HCT116 (cell line): ENCODE results near the gene ABCC1. TPM values are rescaled to one million over a fixed set of nuclear protein-coding genes. Genes with fewer than 3 reads are reported as not detected.

Source experiments
- ATAC-seq: fragments of 200-7000 bp; cut with Tn5 transposase; 2 replicates; pipeline ENCODE4 v1.9.1; 2020; ENCODE audit warnings: mild to moderate bottlenecking, moderate library complexity
- BruUV-seq: library from RNA; stranded (reverse); fragments of 400-500 nt; replicated peaks from 2 replicates; lab custom pipeline; 2021; lab: Mats Ljungman, UMichigan
- CTCF ChIA-PET: fragments of 300-600 bp; sonication (Branson Sonifier 250); formaldehyde crosslinking; loops from one replicate; lab custom pipeline; 2021; ENCODE audit warnings: antibody characterized with exemption; lab: Charles Lee
- POLR2A ChIA-PET: fragments of 300-600, 350-600 bp; sonication (Branson Sonifier 250); formaldehyde crosslinking; loops from one replicate; lab custom pipeline; 2021; ENCODE audit warnings: antibody characterized with exemption; lab: Charles Lee
- RAD21 ChIA-PET, 2 experiments: fragments of 300-600 bp; sonication (Branson Sonifier 250); formaldehyde crosslinking; loops; one replicate each; lab custom pipeline; 2023; ENCODE audit warnings: low total read pairs in 2 of 2; ENCODE audit not compliant: uncharacterized antibody in 2 of 2, unreplicated experiment in 2 of 2, low non-redundant PET in 1 of 2; lab: Charles Lee
- DNase-seq: peaks from one replicate; pipeline ENCODE4 v3.0.0-alpha.2; 2010; ENCODE audit warnings: low read depth, low spot score
- H2AFZ ChIP-seq: fragments of 200-600 bp; shearing (Covaris generic), sonication (generic); 2 replicates; pipeline ENCODE4 v1.6.1; 2017; ENCODE audit warnings: low read depth, mixed run types, mixed read lengths, antibody characterized with exemption, low read length; ENCODE audit not compliant: poor library complexity, severe bottlenecking
- H3K27ac ChIP-seq: 2 replicates; pipeline ENCODE4 v1.5.1; 2012; ENCODE audit warnings: low read depth, low read length
- H3K27me3 ChIP-seq: fragments of 200-600 bp; sonication (generic); 2 replicates; pipeline ENCODE4 v1.6.1; 2016; ENCODE audit warnings: mixed run types, low read length, mixed read lengths; ENCODE audit not compliant: insufficient read depth
- H3K36me3 ChIP-seq, 2 experiments: fragments of 200-500 bp in 1 of 2; fragments of 200-600 bp in 1 of 2; sonication (Bioruptor generic) in 1 of 2; sonication (generic) in 1 of 2; 2 replicates each; pipeline versions ENCODE4 v1.5.1 to v1.6.1; 2014 to 2016; ENCODE audit warnings: low read length in 2 of 2, inconsistent platforms in 1 of 2, mixed read lengths in 1 of 2, mixed run types in 1 of 2; ENCODE audit not compliant: insufficient read depth in 2 of 2, control insufficient read depth in 1 of 2
- H3K4me1 ChIP-seq, 2 experiments: fragments of 200-600 bp in 1 of 2; sonication (generic) in 1 of 2; 2 replicates each; pipeline versions ENCODE4 v1.5.1 to v1.6.1; 2012 to 2017; ENCODE audit warnings: low read length in 2 of 2, inconsistent platforms in 1 of 2, mild to moderate bottlenecking in 1 of 2, mixed read lengths in 1 of 2, mixed run types in 1 of 2, moderate library complexity in 1 of 2; ENCODE audit not compliant: insufficient read depth in 2 of 2, control insufficient read depth in 1 of 2
- H3K4me2 ChIP-seq: fragments of 200-600 bp; sonication (generic); 2 replicates; pipeline ENCODE4 v1.6.1; 2017; ENCODE audit warnings: mixed run types, low read length, mixed read lengths
- H3K4me3 ChIP-seq, 2 experiments: fragments of 200-600 bp in 1 of 2; sonication (generic) in 1 of 2; replicated peaks in 1 of 2; 2 replicates each; pipeline ENCODE4 v1.5.1; 2011 to 2016; ENCODE audit warnings: low read length in 2 of 2, control low read depth in 1 of 2, low read depth in 1 of 2, mild to moderate bottlenecking in 1 of 2, mixed read lengths in 1 of 2, mixed run types in 1 of 2
- H3K79me2 ChIP-seq: fragments of 200-600 bp; sonication (generic); 2 replicates; pipeline ENCODE4 v1.6.1; 2017; ENCODE audit warnings: mild to moderate bottlenecking, mixed run types, low read length, moderate library complexity, mixed read lengths; ENCODE audit not compliant: insufficient read depth
- H3K9ac ChIP-seq: fragments of 200-600 bp; sonication (generic); 2 replicates; pipeline ENCODE4 v1.6.1; 2016; ENCODE audit warnings: low read length, mixed read lengths
- H3K9me2 ChIP-seq: fragments of 200-600 bp; sonication (generic), shearing (Covaris generic); 2 replicates; pipeline ENCODE4 v1.6.1; 2017; ENCODE audit warnings: mixed run types, mild to moderate bottlenecking, moderate library complexity; ENCODE audit not compliant: insufficient read depth
- H3K9me3 ChIP-seq, 2 experiments: fragments of 200-500 bp in 1 of 2; fragments of 200-600 bp in 1 of 2; sonication (Bioruptor generic) in 1 of 2; sonication (generic) in 1 of 2; 2 replicates each; pipeline ENCODE4 v1.6.1; 2014 to 2017; ENCODE audit warnings: low read length in 2 of 2, mixed read lengths in 2 of 2, inconsistent platforms in 1 of 2, low read depth in 1 of 2, mild to moderate bottlenecking in 1 of 2, mixed run types in 1 of 2, moderate library complexity in 1 of 2; ENCODE audit not compliant: control insufficient read depth in 1 of 2, insufficient read depth in 1 of 2
- H4K20me1 ChIP-seq: fragments of 200-600 bp; sonication (generic), shearing (Covaris generic); 2 replicates; pipeline ENCODE4 v1.6.1; 2017; ENCODE audit warnings: mixed run types, mild to moderate bottlenecking, moderate library complexity; ENCODE audit not compliant: insufficient read depth
- CEBPB ChIP-seq: IDR thresholded peaks from 2 replicates; pipeline ENCODE4 v1.6.1; 2012; ENCODE audit warnings: low read depth
- ELF1 ChIP-seq: IDR thresholded peaks from 2 replicates; pipeline ENCODE4 v1.6.1; 2012; ENCODE audit warnings: low read depth, borderline replicate concordance
- EZH2 ChIP-seq: fragments of 200-600 bp; sonication (generic); IDR thresholded peaks from 2 replicates; pipeline ENCODE4 v1.6.1; 2017; ENCODE audit warnings: antibody characterized with exemption, mixed run types
- FOSL1 ChIP-seq: IDR thresholded peaks from 2 replicates; pipeline ENCODE4 v1.6.1; 2012; ENCODE audit warnings: low read depth
- JUND ChIP-seq: IDR thresholded peaks from 2 replicates; pipeline ENCODE4 v1.6.1; 2012
- RAD21 ChIP-seq: IDR thresholded peaks from 2 replicates; pipeline ENCODE4 v1.6.1; 2012; ENCODE audit warnings: low read depth, mild to moderate bottlenecking
- SIN3A ChIP-seq: IDR thresholded peaks from 2 replicates; pipeline ENCODE4 v1.6.1; 2012; ENCODE audit warnings: low read depth
- SP1 ChIP-seq: IDR thresholded peaks from 2 replicates; pipeline ENCODE4 v1.6.1; 2012; ENCODE audit warnings: low read depth
- SRF ChIP-seq: IDR thresholded peaks from 2 replicates; pipeline ENCODE4 v1.6.1; 2012; ENCODE audit warnings: low read depth
- TCF7L2 ChIP-seq: IDR thresholded peaks from 2 replicates; pipeline ENCODE4 v1.7.0; 2011; ENCODE audit warnings: borderline replicate concordance, inconsistent platforms; ENCODE audit not compliant: insufficient read depth, insufficient read length; ENCODE audit errors: extremely low read depth
- ZNF274 ChIP-seq: fragments of 200-500 bp; sonication (Bioruptor generic); IDR thresholded peaks from 2 replicates; pipeline ENCODE4 v1.6.1; 2014; ENCODE audit warnings: mild to moderate bottlenecking, low read depth, low read length, inconsistent platforms
- intact Hi-C: fragments of 100-400 bp; cut with micrococcal nuclease; formaldehyde crosslinking; loops from 2 replicates; pipeline ENCODE4 v1.10.0; 2022
- total RNA-seq: library from RNA; stranded (reverse); gene quantifications from one replicate; pipeline ENCODE4 v1.2.1, GENCODE V29; 2021; ENCODE audit not compliant: unreplicated experiment
- TF ChIP-seq, protein P1 (sequence below): IDR thresholded peaks from 2 replicates; pipeline ENCODE4 v1.6.1; 2012; ENCODE audit warnings: low read depth
- TF ChIP-seq, protein P2 (sequence below): IDR thresholded peaks from 2 replicates; pipeline ENCODE4 v1.6.1; 2012
- TF ChIP-seq, protein P3 (sequence below), 3 experiments: fragments of 200-600 bp in 1 of 3; sonication (generic) in 1 of 3; IDR thresholded peaks in 2 of 3; conservative IDR thresholded peaks in 1 of 3; 2 replicates each; pipeline ENCODE4 v1.5.1; 2012 to 2017; ENCODE audit warnings: low read depth in 2 of 3, low read length in 2 of 3, antibody characterized with exemption in 1 of 3, borderline replicate concordance in 1 of 3, control low read depth in 1 of 3, mild to moderate bottlenecking in 1 of 3, mixed read lengths in 1 of 3, mixed run types in 1 of 3, moderate library complexity in 1 of 3; ENCODE audit not compliant: insufficient read depth in 1 of 3

The ABCC1 gene
- total RNA-seq, 1 experiment from 2014 or later: 61.9 TPM

GRCh38 chr16:16162591-16162990 is 213.2 kb downstream of the ABCC1 start:
- no peak overlapping the region for H3K9ac ChIP-seq
- H3K79me2 ChIP-seq: no peaks in the 10 kb centered on the region
- ChIA-PET POLR2A (no interaction called here), CTCF (no interaction called here), RAD21 (no interaction called here)
- no peak for ATAC-seq
- no peak overlapping the region for H3K4me3 ChIP-seq
- no peak overlapping the region for H3K4me2 ChIP-seq
- no peaks in the 10 kb centered on the region for H3K9me3 ChIP-seq
- intact Hi-C loops: no loop called here
- no peaks in the 10 kb centered on the region for H3K27me3 ChIP-seq
- no peaks in the 10 kb centered on the region for H3K36me3 ChIP-seq
- no TSS peak for BruUV-seq
- no peak overlapping the region for H3K27ac ChIP-seq
- no peak overlapping the region for H2AFZ ChIP-seq
- no peak for DNase-seq
- TF ChIP-seq SIN3A: no peak
- TF ChIP-seq ELF1: no peak
- no peak for TF ChIP-seq CEBPB
- H3K9me2 ChIP-seq: no peaks in the 10 kb centered on the region
- no peaks in the 10 kb centered on the region for H3K4me1 ChIP-seq
- H4K20me1 ChIP-seq: no peaks in the 10 kb centered on the region

DNA sequence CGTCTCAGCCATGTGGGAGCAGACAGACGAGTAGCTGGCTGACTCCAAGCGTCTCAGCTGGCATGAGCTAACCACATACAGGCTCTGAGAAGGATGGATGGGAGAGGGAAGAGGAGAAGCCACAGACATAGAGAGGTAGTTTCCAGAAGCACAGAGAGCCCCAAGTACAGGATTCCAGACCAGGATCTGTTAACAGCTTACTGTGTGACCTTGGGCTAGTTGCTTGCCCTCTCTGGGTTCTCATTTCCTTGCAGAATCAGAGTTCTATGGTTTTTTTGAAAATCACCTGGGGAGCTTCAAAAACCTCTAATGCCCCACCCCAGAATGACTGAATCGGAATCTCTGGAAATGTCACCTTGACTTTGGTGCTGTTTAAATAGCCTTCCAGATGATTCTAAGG is 213.7 kb downstream of the ABCC1 start:
- H4K20me1 ChIP-seq: no peaks in the 10 kb centered on the region
- BruUV-seq: no TSS peak
- intact Hi-C loops: no loop called here
- no peak overlapping the region for H3K27ac ChIP-seq
- no peaks in the 10 kb centered on the region for H3K9me3 ChIP-seq
- H3K4me3 ChIP-seq: no peak overlapping the region
- ChIA-PET CTCF (no interaction called here), POLR2A (no interaction called here), RAD21 (no interaction called here)
- H3K79me2 ChIP-seq: no peaks in the 10 kb centered on the region
- H3K4me2 ChIP-seq: no peak overlapping the region
- no peak overlapping the region for H2AFZ ChIP-seq
- no peaks in the 10 kb centered on the region for H3K36me3 ChIP-seq
- no peak overlapping the region for H3K9ac ChIP-seq
- H3K27me3 ChIP-seq: no peaks in the 10 kb centered on the region
- no peaks in the 10 kb centered on the region for H3K9me2 ChIP-seq
- no peaks in the 10 kb centered on the region for H3K4me1 ChIP-seq
- DNase-seq: no peak
- ATAC-seq: no peak
- no peak for TF ChIP-seq JUND
- no peak for TF ChIP-seq ELF1
- TF ChIP-seq SP1: no peak
- TF ChIP-seq, protein P1, sequence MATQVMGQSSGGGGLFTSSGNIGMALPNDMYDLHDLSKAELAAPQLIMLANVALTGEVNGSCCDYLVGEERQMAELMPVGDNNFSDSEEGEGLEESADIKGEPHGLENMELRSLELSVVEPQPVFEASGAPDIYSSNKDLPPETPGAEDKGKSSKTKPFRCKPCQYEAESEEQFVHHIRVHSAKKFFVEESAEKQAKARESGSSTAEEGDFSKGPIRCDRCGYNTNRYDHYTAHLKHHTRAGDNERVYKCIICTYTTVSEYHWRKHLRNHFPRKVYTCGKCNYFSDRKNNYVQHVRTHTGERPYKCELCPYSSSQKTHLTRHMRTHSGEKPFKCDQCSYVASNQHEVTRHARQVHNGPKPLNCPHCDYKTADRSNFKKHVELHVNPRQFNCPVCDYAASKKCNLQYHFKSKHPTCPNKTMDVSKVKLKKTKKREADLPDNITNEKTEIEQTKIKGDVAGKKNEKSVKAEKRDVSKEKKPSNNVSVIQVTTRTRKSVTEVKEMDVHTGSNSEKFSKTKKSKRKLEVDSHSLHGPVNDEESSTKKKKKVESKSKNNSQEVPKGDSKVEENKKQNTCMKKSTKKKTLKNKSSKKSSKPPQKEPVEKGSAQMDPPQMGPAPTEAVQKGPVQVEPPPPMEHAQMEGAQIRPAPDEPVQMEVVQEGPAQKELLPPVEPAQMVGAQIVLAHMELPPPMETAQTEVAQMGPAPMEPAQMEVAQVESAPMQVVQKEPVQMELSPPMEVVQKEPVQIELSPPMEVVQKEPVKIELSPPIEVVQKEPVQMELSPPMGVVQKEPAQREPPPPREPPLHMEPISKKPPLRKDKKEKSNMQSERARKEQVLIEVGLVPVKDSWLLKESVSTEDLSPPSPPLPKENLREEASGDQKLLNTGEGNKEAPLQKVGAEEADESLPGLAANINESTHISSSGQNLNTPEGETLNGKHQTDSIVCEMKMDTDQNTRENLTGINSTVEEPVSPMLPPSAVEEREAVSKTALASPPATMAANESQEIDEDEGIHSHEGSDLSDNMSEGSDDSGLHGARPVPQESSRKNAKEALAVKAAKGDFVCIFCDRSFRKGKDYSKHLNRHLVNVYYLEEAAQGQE: no peak
- no peak for TF ChIP-seq EZH2
- TF ChIP-seq, protein P2, sequence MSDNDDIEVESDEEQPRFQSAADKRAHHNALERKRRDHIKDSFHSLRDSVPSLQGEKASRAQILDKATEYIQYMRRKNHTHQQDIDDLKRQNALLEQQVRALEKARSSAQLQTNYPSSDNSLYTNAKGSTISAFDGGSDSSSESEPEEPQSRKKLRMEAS: no peak
- no peak for TF ChIP-seq SRF
- no peak for TF ChIP-seq ZNF274
- TF ChIP-seq RAD21: no peak
- no peak for TF ChIP-seq FOSL1
- TF ChIP-seq, protein P3, sequence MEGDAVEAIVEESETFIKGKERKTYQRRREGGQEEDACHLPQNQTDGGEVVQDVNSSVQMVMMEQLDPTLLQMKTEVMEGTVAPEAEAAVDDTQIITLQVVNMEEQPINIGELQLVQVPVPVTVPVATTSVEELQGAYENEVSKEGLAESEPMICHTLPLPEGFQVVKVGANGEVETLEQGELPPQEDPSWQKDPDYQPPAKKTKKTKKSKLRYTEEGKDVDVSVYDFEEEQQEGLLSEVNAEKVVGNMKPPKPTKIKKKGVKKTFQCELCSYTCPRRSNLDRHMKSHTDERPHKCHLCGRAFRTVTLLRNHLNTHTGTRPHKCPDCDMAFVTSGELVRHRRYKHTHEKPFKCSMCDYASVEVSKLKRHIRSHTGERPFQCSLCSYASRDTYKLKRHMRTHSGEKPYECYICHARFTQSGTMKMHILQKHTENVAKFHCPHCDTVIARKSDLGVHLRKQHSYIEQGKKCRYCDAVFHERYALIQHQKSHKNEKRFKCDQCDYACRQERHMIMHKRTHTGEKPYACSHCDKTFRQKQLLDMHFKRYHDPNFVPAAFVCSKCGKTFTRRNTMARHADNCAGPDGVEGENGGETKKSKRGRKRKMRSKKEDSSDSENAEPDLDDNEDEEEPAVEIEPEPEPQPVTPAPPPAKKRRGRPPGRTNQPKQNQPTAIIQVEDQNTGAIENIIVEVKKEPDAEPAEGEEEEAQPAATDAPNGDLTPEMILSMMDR (IDR thresholded peaks at IDR 0.05 in 2 of 3, conservative IDR thresholded peaks at IDR 0.05 in 1 of 3; ENCODE audit: borderline replicate concordance in 1 of 3, insufficient read depth in 1 of 3, low read depth in 2 of 3, low read length in 2 of 3): no peak
- no peak for TF ChIP-seq TCF7L2
